IMR-90 (cell line): ENCODE measurements around the gene FAM78A. TPM values are rescaled to one million over a fixed set of nuclear protein-coding genes. Genes with fewer than 3 reads are reported as not detected.

Source experiments
- ATAC-seq: fragments of 200-7000 bp; cut with Tn5 transposase; 2 replicates; pipeline ENCODE4 v1.9.1; 2020; ENCODE audit warnings: low read depth, mild to moderate bottlenecking, moderate library complexity
- BruUV-seq: library from RNA; stranded (reverse); fragments of 400-500 nt; replicated peaks from 2 replicates; lab custom pipeline; 2021; lab: Mats Ljungman, UMichigan
- CTCF ChIA-PET: fragments of 300-600 bp; formaldehyde crosslinking; extraction: SDS; loops from one replicate; lab custom pipeline; 2021; ENCODE audit warnings: antibody characterized with exemption; lab: Yijun Ruan, JAX
- POLR2A ChIA-PET: fragments of 300-600 bp; sonication (Branson Sonifier 250); formaldehyde crosslinking; loops from one replicate; lab custom pipeline; 2022; ENCODE audit warnings: antibody characterized with exemption; ENCODE audit not compliant: unreplicated experiment; lab: Charles Lee
- DNase-seq: peaks from one replicate; pipeline ENCODE4 v3.0.0; 2013
- H2AFZ ChIP-seq: replicated peaks from 2 replicates; pipeline ENCODE3; 2013; ENCODE audit warnings: low read length, mild to moderate bottlenecking; ENCODE audit not compliant: poor library complexity
- H2AK5ac ChIP-seq: 2 replicates; pipeline ENCODE4 v1.6.1; 2013; ENCODE audit warnings: low read depth, low read length, inconsistent platforms
- H2AK9ac ChIP-seq: replicated peaks from 2 replicates; pipeline ENCODE3; 2013; ENCODE audit warnings: mild to moderate bottlenecking, low read depth, low read length, moderate library complexity; ENCODE audit not compliant: poor library complexity
- H2BK120ac ChIP-seq: 2 replicates; pipeline ENCODE4 v1.6.1; 2013; ENCODE audit warnings: low read depth, low read length, inconsistent platforms
- H2BK15ac ChIP-seq: 3 replicates; pipeline ENCODE4 v1.6.1; 2013; ENCODE audit warnings: low read depth, low read length, inconsistent platforms
- H2BK20ac ChIP-seq: 2 replicates; pipeline ENCODE4 v1.6.1; 2013; ENCODE audit warnings: low read depth, mild to moderate bottlenecking, inconsistent platforms, low read length, moderate library complexity
- H2BK5ac ChIP-seq: 2 replicates; pipeline ENCODE4 v1.6.1; 2013; ENCODE audit warnings: mild to moderate bottlenecking, low read depth, low read length, inconsistent platforms; ENCODE audit not compliant: poor library complexity, severe bottlenecking
- H3K14ac ChIP-seq: replicated peaks from 2 replicates; pipeline ENCODE4 v1.6.1; 2013; ENCODE audit warnings: low read depth, low read length, inconsistent platforms
- H3K18ac ChIP-seq: 2 replicates; pipeline ENCODE4 v1.6.1; 2013; ENCODE audit warnings: low read depth, low read length, control low read depth
- H3K23ac ChIP-seq: 2 replicates; pipeline ENCODE4 v1.6.1; 2013; ENCODE audit warnings: low read depth, low read length, inconsistent platforms
- H3K27ac ChIP-seq: 2 replicates; pipeline ENCODE4 v1.5.1; 2013; ENCODE audit warnings: mild to moderate bottlenecking, control low read depth, low read length; ENCODE audit not compliant: insufficient read depth
- H3K27me3 ChIP-seq: 2 replicates; pipeline ENCODE4 v1.6.1; 2013; ENCODE audit warnings: low read length; ENCODE audit not compliant: control insufficient read depth, insufficient read depth
- H3K36me3 ChIP-seq: 2 replicates; pipeline ENCODE4 v1.6.1; 2013; ENCODE audit warnings: low read length, mixed read lengths; ENCODE audit not compliant: control insufficient read depth, insufficient read depth
- H3K4ac ChIP-seq: 2 replicates; pipeline ENCODE4 v1.6.1; 2013; ENCODE audit warnings: low read depth, low read length, inconsistent platforms
- H3K4me1 ChIP-seq: 2 replicates; pipeline ENCODE4 v1.6.1; 2013; ENCODE audit warnings: low read length, mixed read lengths; ENCODE audit not compliant: control insufficient read depth, insufficient read depth
- H3K4me2 ChIP-seq: 2 replicates; pipeline ENCODE4 v1.6.1; 2013; ENCODE audit warnings: low read depth, mild to moderate bottlenecking, control low read depth, low read length, moderate library complexity
- H3K4me3 ChIP-seq: 2 replicates; pipeline ENCODE4 v1.5.1; 2013; ENCODE audit warnings: low read depth, mild to moderate bottlenecking, control low read depth, low read length, moderate library complexity; ENCODE audit not compliant: insufficient read depth
- H3K56ac ChIP-seq: 2 replicates; pipeline ENCODE4 v1.6.1; 2013; ENCODE audit warnings: low read length, inconsistent platforms; ENCODE audit not compliant: insufficient read depth; ENCODE audit errors: extremely low read depth
- H3K79me1 ChIP-seq, 2 experiments: 2 replicates each; pipeline ENCODE4 v1.6.1; 2013; ENCODE audit warnings: low read length in 2 of 2, inconsistent platforms in 1 of 2, low read depth in 1 of 2
- H3K9ac ChIP-seq: 2 replicates; pipeline ENCODE4 v1.6.1; 2013; ENCODE audit warnings: low read depth, low read length, control low read depth
- H3K9me1 ChIP-seq: 2 replicates; pipeline ENCODE4 v1.6.1; 2013; ENCODE audit warnings: low read length, inconsistent platforms; ENCODE audit not compliant: insufficient read depth
- H3K9me3 ChIP-seq: 2 replicates; pipeline ENCODE4 v1.6.1; 2013; ENCODE audit warnings: low read length; ENCODE audit not compliant: control insufficient read depth, insufficient read depth
- H4K20me1 ChIP-seq: 2 replicates; pipeline ENCODE4 v1.6.1; 2013; ENCODE audit warnings: low read length, inconsistent platforms; ENCODE audit not compliant: insufficient read depth
- H4K5ac ChIP-seq: 2 replicates; pipeline ENCODE4 v1.6.1; 2013; ENCODE audit warnings: mild to moderate bottlenecking, low read depth, low read length, control low read depth
- H4K8ac ChIP-seq, 2 experiments: 2 replicates each; pipeline ENCODE4 v1.6.1; 2013; ENCODE audit warnings: low read depth in 2 of 2, low read length in 2 of 2, control low read depth in 1 of 2, inconsistent platforms in 1 of 2
- H4K91ac ChIP-seq: 2 replicates; pipeline ENCODE4 v1.6.1; 2013; ENCODE audit warnings: low read depth, low read length, inconsistent platforms; ENCODE audit not compliant: insufficient read depth
- BHLHE40 ChIP-seq: fragments of 150-350 bp; IDR thresholded peaks from 2 replicates; pipeline ENCODE4 v1.6.1; 2016; ENCODE audit warnings: mild to moderate bottlenecking, low read depth, low read length
- CEBPB ChIP-seq: IDR thresholded peaks from 2 replicates; pipeline ENCODE4 v1.6.1; 2012; ENCODE audit warnings: low read depth, low read length, improper control_type of control experiment
- CHD1 ChIP-seq: IDR thresholded peaks from 2 replicates; pipeline ENCODE4 v1.6.1; 2012; ENCODE audit warnings: low read depth, low read length, improper control_type of control experiment
- FOS ChIP-seq: fragments of 150-350 bp; IDR thresholded peaks from 2 replicates; pipeline ENCODE4 v1.6.1; 2016; ENCODE audit warnings: low read depth, low read length
- MAZ ChIP-seq: IDR thresholded peaks from 2 replicates; pipeline ENCODE4 v1.6.1; 2012; ENCODE audit warnings: low read depth, mild to moderate bottlenecking, low read length, improper control_type of control experiment, moderate library complexity, borderline replicate concordance
- MXI1 ChIP-seq: IDR thresholded peaks from 2 replicates; pipeline ENCODE4 v1.6.1; 2012; ENCODE audit warnings: low read depth, mild to moderate bottlenecking, low read length, moderate library complexity, borderline replicate concordance
- POLR2A ChIP-seq: IDR thresholded peaks from 2 replicates; pipeline ENCODE4 v1.6.1; 2012; ENCODE audit warnings: mild to moderate bottlenecking, low read depth, low read length
- RFX5 ChIP-seq: IDR thresholded peaks from 2 replicates; pipeline ENCODE4 v1.8.0; 2012; ENCODE audit warnings: low read depth, mild to moderate bottlenecking, low read length, moderate library complexity
- WGBS, 2 experiments: methylation state at CpG; one replicate each; pipeline versions ENCODE4 v1.1.5 to v1.1.7; 2013; ENCODE audit warnings: missing lambda C conversion rate in 2 of 2; ENCODE audit not compliant: insufficient read length in 1 of 2; ENCODE audit errors: extremely low coverage in 2 of 2; 5-methylcytosine and 5-hydroxymethylcytosine counted together
- dilution Hi-C: fragments of 300-500 bp; cut with HindIII; formaldehyde crosslinking; loops from one replicate; pipeline ENCODE4 v1.14.3; 2018; ENCODE audit warnings: low sequenced_read_pairs; ENCODE audit not compliant: unreplicated experiment
- in situ Hi-C: fragments of 300-500 bp; cut with MboI; formaldehyde crosslinking; loops from 3 replicates; pipeline ENCODE4 v1.14.3; 2019; ENCODE audit warnings: low sequenced_read_pairs, inconsistent platforms, mixed read lengths
- intact Hi-C: fragments of 100-400 bp; cut with micrococcal nuclease; formaldehyde crosslinking; loops from 2 replicates; pipeline ENCODE4 v1.10.0; 2022
- polyA plus RNA-seq, 3 experiments: library from polyadenylated mRNA; depleted of rRNA; stranded (reverse); fragments of >200 nt; gene quantifications; 2 replicates each; pipeline ENCODE4 v1.2.3, GENCODE V29; 2012; ENCODE audit warnings: low replicate concordance in 1 of 3
- total RNA-seq: library from RNA; depleted of rRNA; stranded (reverse); fragments of >200 nt; gene quantifications from 2 replicates; pipeline ENCODE4 v1.2.3, GENCODE V29; 2012
- TF ChIP-seq, protein P1 (sequence below): fragments of 150-350 bp; IDR thresholded peaks from 2 replicates; pipeline ENCODE4 v1.6.1; 2017; ENCODE audit warnings: mild to moderate bottlenecking, antibody characterized with exemption, low read length, low read depth
- TF ChIP-seq, protein P2 (sequence below): conservative IDR thresholded peaks from 2 replicates; pipeline ENCODE4 v1.5.1; 2012; ENCODE audit warnings: mild to moderate bottlenecking, low read depth, low read length, improper control_type of control experiment

The FAM78A gene
- total and polyA plus RNA-seq, 2 of the 4 experiments (the other 2 are of a cell fraction), result 0.18 to 0.27 TPM

DNA sequence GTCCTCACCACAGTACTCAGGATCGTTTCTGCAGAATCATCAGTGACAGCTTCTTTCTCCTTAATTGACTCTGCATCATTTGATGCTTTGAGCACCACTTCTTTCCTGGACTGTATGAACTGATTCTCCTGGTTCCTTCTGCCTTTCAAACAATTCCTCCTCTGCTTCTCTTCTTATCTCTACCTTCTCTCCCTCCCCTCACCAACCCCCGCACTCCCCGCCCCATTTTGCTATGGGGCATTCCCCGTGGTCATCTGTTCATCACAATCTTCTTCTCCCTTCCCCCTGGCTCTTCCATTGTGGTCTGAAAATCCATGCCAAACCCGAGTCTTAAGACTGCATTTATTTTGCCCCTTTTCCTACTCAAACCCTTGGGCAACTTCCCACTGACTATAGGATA, 57.9 kb downstream of the FAM78A start:
- H3K27ac ChIP-seq, result no peak overlapping the region
- in situ Hi-C loops, result no loop called here
- POLR2A ChIA-PET, result no interaction called here

More for the DNA sequence above, 57.9 kb downstream of the FAM78A start:
- Histone ChIP-seq H3K9me1 (peaks cover 15% of the 10 kb centered on the region), H3K56ac (no peak overlapping the region), H3K4me2 (no peak overlapping the region), H2BK5ac (no peak overlapping the region), H3K36me3 (peaks cover 14% of the 10 kb centered on the region), H4K91ac (no peak overlapping the region), H4K5ac (no peak overlapping the region), H4K20me1 (peaks cover 5% of the 10 kb centered on the region; the same call in 1 of the 2 replicates), H2BK120ac (no peak overlapping the region), H2AK5ac (no peak overlapping the region), H2BK20ac (no peak overlapping the region), H3K18ac (no peak overlapping the region), H3K79me1 (peaks cover 0 to 7% of the 10 kb centered on the region in 2 experiments; a peak in 2 of 4 replicates), H3K4me3 (no peak overlapping the region), H3K27me3 (no peaks in the 10 kb centered on the region), H3K9ac (no peak overlapping the region), H3K14ac (no peak overlapping the region), H3K4ac (no peak overlapping the region), H4K8ac (no peak overlapping the region), H3K23ac (no peak overlapping the region), H2AK9ac (no peak overlapping the region), H3K9me3 (no peaks in the 10 kb centered on the region), H2BK15ac (no peak overlapping the region), H2AFZ (no peak overlapping the region), H3K4me1 (no peaks in the 10 kb centered on the region; the same call in 1 of the 2 replicates)
- 83% methylated on average over 3 of the region's 5 CpGs; no CpG with 5 or more reads in 1 of the 2 experiments for WGBS, 2 experiments
- TF ChIP-seq CHD1, result no peak
- no peak for TF ChIP-seq MXI1
- no peak for TF ChIP-seq CEBPB
- TF ChIP-seq, protein P1, sequence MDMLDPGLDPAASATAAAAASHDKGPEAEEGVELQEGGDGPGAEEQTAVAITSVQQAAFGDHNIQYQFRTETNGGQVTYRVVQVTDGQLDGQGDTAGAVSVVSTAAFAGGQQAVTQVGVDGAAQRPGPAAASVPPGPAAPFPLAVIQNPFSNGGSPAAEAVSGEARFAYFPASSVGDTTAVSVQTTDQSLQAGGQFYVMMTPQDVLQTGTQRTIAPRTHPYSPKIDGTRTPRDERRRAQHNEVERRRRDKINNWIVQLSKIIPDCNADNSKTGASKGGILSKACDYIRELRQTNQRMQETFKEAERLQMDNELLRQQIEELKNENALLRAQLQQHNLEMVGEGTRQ, result no peak
- no peak for TF ChIP-seq POLR2A
- TF ChIP-seq FOS, result no peak
- no peak for TF ChIP-seq MAZ
- no peak for TF ChIP-seq BHLHE40
- TF ChIP-seq RFX5, result no peak
- TF ChIP-seq, protein P2, sequence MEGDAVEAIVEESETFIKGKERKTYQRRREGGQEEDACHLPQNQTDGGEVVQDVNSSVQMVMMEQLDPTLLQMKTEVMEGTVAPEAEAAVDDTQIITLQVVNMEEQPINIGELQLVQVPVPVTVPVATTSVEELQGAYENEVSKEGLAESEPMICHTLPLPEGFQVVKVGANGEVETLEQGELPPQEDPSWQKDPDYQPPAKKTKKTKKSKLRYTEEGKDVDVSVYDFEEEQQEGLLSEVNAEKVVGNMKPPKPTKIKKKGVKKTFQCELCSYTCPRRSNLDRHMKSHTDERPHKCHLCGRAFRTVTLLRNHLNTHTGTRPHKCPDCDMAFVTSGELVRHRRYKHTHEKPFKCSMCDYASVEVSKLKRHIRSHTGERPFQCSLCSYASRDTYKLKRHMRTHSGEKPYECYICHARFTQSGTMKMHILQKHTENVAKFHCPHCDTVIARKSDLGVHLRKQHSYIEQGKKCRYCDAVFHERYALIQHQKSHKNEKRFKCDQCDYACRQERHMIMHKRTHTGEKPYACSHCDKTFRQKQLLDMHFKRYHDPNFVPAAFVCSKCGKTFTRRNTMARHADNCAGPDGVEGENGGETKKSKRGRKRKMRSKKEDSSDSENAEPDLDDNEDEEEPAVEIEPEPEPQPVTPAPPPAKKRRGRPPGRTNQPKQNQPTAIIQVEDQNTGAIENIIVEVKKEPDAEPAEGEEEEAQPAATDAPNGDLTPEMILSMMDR, result no peak
- BruUV-seq, result no TSS peak
- DNase-seq (no peak), ATAC-seq (no peak)
- CTCF ChIA-PET, result interaction anchor here (1.1 kb wide), 1 partner anchor 41 kb away, joined by 3 read pairs; no protein-coding TSS in a partner anchor
- intact Hi-C loops, result no loop called here
- dilution Hi-C loops, result no loop called here
